GM21447 (cell line): ENCODE measurements around the gene TOMM5.

Experiments
- ATAC-seq: cut with Tn5 transposase; IDR thresholded peaks from one replicate; pipeline ENCODE4 v1.9.1; 2021; ENCODE audit not compliant: unreplicated experiment

Gene TOMM5

DNA sequence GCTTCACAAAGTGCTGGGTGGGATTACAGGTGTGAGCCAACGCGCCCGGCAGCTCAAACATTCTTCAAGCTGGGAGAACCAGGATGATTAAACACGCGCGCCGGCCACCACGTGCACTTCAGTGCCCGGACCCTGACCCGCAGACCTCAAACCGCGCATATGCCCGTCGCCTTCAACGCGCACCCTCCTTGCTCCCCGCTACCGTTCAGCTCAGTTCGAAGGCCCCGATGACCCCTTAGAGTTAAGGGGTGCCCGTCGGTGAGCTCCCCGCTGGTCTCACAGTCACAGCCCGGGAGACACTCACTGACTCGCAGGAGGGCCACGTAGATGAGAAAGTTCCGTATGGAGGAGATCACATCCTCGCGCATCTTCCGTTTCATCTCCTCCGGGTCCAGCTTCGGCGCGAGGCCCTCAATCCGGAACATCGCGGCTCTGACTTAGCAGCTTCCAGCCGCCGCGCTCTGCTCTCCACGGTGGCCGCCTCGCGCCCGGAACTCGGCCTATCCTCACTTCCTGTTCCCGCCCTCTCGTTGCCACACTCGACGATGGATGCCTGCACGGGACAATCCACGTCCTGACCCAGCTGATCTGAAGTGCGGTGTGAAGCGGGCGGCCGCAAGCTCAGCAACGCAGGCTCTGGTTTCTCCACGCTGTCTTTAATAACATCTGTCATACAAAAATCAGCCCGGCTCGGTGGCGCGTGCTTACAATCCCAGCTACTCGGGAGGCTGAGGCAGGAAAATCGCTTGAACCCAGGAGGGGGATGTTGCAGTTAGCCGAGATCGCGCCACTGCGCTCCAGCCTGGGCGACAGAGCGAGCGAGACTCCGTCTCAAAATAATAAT is at the start of gene TOMM5:
TOMM5 (minus strand) TSS at position 490 of the 844 bp plus-strand sequence; CDS start at position 425, 65 bp downstream.
- peak; percentile 82 for ATAC-seq

DNA sequence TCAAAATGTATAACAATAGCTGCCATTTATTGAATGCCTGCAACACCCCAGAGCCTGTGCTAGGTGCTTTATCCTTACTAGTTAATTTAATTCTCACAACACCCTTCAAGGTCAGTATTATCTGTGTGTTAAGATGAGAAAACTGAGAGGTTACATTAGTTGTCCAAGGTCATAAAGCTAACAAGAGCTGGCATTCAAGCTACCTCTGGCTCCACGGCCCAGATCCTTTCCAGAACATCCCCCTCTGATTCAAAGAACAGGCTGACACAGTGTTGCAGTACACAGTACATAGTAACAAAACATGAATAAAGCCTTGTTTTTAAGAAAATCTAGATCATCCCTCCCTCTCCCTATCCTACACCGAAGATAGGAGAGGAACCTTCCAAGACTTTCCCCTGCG is 48.9 kb upstream of the TOMM5 start:
- no peak for ATAC-seq

DNA sequence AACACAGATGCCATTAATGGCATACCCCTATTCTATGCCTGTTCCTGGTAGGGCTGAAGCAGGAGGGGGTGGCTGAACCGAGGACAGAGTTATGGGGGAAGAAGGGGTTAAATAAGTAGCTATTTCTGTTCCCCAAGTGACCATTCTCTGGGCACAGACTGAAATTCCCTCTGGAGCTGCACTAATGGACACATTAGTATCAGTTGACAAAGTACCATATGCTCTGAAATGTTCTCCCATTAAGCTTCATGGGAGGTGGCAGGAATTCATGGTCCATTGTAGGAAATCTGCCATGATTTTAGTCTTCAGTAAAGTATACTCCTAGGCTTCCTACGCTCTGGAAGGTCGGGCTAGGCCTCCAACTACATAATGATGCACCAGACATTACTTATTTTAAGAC is 47.8 kb upstream of the TOMM5 start:
- ATAC-seq = no peak

DNA sequence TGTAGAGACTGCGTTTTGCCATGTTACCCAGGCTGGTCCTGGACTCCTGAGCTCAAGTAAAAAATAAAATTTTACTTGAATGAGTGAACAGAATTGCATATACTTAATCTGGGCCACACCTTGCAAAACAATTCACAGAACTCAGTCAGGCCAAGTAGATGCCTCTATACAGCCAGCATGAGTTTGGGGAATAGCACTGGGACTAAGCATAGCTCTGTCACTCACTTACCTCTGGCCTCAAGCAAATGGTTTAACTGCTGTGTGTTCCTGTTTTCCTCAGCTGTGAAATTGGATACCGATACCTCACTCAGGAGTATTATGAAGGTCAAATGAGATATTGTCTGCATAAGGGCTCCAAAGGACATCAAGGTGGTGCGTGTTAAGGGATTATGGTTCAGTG is 47.4 kb upstream of the TOMM5 start:
- no peak for ATAC-seq

DNA sequence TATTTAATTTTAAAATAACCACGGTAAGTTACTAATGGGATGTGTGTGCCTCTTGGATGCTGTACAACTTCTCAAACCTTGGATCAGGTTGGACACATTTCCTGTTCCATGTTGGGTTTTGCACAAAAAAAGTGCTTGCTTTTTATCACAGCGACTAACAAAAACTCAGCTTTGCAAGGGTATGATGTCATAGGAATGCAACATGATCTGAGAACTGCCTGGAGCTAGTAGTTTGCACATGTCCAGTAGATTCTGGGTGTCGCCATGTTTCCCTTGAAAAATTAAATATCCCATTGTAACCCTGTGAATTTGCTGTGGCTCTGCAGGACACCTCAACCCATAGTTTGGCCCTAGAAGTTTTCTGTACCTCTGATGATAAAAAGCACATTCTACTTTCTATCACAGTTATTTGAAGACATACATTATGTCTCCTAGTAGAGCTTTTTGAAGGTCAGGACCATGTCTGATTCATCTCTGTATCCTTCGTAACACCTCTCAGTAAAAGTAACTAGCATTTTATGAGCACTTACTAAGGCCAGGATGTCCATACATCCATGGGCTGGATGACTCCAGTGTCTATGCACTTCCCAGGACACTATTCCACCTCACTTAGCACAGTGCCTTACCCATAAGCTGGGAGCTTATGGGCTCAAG is 46.8 kb upstream of the TOMM5 start:
- ATAC-seq = no peak

DNA sequence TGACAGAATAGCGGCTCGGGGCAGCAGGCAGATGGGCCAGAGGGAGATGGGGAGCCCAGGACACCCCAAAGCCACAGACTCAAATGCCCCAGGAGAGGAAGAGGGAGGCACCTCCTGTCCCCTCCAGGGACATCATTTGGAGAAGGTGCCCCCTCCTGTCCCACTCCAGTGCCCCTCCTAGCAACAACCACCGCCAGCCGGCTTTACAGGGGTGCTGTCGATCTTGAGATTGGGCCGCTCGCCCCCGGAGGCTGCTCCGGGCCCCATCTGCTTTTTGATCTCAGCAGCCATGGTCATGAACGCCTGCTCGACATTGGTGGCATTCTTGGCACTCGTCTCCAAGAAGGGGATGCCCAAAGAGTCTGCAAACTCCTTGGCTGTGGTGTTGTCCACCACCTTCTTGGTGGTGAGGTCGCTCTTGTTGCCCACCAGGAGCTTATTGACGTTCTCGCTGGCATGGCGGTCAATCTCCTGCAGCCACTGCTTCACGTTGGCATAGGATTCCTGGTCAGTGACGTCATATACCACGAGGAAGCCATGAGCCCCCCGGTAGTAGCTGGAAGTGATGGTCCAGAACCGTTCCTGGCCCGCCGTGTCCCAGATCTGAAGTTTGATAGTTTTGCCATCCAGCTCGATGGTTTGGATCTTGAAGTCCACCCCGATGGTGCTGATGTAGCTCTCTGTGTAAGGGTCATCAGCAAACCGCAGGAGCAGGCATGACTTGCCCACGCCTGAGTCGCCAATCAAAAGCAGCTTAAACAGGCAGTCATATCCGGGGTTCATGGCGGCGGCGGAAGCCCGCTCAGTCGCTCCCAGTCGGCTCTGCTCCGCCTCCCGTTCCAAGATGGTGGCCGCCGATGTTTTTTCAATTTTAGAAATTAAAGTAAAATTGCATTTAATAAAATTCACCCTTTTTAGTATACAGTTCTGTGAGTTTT is 44.4 kb upstream of the TOMM5 start:
- ATAC-seq = no peak

DNA sequence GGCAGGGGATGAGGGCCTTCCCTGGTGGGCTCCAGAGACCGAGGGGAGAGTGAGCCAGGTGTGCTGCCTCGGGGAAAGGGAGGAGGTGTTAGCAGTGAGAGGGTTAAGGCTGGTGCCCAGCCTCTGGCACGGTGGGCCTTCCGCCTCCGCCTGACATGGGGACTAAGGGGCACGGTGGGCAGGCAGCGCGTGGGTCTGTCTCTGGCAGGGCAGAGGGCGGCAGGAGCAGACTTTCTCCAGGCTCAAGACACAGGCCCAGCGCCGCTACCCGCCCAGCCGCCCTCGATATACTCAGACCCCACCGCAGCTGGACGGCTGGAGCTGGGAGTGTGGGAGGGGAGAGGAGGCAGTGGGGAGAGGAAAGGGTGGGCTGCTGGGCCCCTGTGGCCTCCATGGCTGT is 43.4 kb upstream of the TOMM5 start:
- no peak for ATAC-seq

DNA sequence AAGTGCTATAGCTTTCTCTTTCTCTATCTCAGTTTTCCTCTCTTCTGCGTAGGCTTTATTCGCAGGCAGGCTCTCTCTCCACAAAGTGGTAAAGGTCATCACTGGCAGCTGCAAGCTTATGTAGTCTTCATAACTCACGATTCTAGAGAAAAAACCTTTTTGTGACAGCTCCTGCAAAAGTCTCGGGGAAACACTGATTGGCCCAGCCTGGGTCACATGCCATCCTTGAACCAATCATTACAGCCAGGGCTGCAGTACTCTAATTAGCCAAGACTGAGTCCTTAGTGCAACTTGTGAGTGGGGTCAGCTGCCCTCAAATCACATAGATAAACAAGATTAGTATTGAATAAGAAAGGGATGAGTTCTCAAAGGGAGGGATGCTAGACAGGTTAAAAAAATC is 40.1 kb upstream of the TOMM5 start:
- no peak for ATAC-seq

DNA sequence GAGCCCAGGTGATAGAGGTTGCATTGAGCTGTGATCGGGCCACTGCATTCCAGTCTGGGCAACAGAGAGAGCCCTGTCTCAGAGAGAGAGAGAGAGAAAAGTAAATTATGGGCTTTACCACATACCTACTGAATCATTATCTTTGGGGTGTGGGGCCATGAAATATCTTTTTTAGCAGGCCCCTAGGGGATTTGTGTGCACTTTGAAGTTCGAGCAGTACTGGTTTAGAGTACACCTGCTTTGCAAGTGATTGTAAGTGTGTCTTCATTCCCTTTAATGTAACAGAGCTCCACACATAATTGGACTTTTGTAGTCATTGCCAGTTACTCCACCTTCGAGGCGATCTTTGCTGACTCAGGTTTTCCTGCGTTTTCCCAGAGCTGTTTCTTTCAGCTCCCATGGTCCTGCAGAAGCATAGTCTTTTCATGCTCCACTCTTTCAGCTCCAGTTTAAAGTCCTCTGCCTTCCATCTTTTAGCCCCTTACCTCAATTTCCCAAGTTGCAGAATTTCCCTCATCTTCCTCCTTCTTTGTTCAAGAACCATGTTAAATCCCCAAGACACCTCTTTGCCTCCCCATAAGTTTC is 34.4 kb upstream of the TOMM5 start:
- ATAC-seq = no peak

DNA sequence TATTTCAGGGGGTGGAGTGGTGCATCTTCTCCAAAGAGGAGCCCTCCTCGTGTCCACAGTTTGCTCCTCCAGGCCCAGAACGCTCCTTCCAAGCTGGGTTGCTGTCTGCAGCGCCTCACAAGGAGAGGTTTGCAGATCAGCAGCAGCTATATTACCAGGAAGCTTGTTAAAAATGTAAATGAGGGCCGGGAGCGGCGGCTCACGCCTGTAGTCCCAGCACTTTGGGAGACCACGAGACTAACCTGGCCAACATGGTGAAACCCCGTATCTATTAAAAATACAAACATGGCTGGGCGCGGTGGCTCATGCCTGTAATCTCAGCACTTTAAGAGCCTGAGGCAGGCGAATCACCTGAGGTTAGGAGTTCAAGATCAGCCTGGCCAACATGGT is 33.4 kb upstream of the TOMM5 start:
- ATAC-seq = no peak

DNA sequence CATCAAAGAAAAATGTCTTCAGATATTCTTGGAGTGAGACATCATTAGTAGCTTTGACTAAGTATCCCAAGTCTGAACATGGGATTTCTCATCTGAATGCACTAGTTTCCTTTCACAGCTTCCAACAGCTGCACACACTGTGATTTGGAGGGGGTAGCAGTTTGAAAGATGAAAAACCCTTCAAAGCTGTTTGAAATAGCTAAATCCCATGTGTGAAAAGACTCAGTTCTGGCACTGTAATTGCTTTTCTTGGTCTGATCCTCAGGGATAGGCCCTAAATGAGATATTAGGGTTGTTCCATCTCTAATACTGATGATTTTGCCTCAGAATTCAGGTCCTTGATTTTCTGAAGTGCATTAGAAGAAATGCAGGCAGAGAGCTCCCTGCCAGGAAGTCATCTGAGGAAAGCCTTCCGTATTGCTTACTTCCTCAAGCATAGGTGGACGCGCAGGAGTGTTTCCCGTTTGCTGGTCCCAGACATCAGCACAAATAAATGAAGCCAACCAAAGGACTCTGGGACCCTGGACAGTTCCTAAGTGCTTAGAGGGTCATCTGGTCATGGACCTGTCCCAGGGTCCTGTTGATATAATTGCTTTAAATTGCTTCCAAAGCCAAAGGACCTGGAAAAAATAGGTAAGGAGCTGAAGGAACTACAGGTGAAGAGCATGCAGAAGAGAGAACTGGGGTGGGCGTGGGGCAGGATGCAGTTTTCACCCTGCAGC is 32.8 kb upstream of the TOMM5 start:
- ATAC-seq = no peak

DNA sequence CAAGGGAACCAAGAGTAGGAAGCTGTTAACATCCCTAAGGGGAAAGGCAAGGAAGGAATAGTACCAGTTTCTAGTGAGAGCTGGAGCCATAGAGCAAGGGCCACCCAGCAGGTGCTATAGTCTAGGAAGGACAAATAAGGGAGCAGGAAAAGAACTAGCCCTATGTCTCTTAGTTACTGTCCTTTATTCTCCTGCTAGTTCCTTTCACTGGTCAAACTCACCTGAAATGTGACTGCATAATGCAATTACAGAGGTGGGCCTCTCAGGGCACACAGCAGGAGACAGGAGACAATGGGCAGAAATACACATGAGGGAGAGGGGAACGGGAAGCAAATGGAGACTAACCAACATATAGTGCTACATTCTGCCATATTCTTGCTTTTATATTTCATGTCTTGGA is 31.7 kb upstream of the TOMM5 start:
- no peak for ATAC-seq

DNA sequence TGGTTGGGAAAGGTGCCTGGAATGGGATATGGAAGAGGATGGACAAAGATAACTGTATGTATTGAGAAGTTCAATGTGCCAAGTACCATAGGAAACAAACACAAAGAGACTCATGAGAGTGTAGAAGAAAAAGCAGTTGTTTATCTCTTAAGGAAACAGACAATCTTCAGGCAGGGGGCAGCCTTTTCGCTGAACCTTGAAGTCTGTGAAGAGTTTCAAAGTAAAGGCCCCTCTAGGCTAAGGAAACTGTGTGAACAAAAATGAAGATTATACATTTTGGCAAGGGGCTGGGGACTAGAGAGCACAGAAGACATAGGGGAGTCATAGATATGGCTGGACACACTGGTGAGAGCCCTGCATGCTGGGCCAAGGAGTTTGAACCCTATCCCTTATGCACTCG is 30.9 kb upstream of the TOMM5 start:
- ATAC-seq = no peak

DNA sequence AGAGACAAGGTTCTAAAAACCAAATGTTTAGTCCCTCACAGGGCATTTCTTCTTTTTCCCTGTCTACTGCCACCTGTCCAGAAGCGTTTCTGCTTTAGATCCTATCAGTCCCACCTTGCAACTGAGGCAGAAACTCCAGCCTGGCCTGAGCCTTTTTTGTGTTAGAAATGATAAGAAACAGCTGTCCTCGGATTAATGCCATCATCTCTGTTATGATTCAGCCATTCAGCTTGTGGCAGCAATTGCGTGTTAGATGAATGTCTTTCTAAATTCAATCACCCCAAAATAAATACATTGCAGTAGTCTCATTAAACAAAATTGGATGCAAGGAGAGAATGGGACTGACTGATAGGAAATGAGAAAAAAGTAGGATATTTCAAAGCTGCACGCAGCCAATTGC is 30.1 kb upstream of the TOMM5 start:
- no peak for ATAC-seq

DNA sequence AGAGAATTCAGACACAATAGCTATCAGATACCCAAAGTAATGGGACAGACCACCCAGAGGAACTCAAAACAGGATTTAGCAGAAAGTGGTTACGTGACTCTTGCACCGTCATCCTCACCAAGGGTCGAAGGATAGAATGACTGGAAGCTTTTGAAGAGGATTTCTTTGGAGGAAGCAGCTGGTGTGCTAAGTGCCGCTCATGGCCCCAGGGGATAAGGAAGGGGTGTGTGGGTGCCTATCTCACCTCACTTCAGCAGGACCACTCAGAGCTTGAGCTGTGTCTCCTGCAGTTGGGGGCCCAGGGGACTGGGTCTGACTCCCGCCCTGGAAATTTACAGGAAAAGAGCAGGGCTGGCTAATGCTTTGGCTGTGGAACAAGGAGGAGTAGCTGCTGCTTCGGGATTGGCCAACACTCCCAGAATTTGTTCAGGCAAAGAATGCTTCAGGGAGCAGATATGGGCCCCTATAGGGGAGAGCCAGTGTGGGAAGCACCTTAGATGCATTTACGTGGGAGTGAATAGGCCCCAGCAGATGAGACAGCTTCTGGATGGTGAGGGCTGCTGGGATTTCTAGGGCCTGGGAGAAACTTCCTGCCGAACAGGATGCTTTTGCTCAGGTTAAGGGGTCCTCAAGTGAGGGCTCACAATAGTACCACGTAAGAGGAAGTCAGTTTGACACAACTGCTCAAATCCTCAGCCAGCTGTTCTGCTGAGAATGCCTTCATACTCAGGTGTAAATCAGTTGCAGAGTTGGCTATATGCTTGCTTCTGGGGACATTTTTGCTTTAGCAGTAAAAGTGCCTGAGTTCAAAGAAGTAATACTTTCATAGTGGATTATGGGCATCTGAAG is 29.1 kb upstream of the TOMM5 start:
- no peak for ATAC-seq

DNA sequence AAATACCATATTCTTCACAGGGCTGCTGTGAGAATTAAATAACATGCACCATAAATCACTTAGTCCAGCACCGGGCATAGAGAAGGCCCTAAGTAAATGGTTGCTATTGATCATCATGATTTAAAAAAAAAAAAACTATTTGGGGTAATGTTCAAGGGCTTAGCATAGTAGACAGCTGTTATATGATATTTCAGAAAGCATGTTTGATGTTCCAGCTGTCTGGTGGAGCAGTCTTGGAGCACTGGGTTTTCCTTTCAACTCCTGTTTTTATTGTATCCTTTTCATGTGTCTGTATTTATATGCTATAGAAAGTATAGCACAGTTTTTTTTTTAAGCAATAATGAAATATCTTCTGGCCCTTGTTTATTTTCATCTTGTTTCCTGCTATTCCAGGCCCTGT is 28.0 kb upstream of the TOMM5 start:
- ATAC-seq = no peak

DNA sequence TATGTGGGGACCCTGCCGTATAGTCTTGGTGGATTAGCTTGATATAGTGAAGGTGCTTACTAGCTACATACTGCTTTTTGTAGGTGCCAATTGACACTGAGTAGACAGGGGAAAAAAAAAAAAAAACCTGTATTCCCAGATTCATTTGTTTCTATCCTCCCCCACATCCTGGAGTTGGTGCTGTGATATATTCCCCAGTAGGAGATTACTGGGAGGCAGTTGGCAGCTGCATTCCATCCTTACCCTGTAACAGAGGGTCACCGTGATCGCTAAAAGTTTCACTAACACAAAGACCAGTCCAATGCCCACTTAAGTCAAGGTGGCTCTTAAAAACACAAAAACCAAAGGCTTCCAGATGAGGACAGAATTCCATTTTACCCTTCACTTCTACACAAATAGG is 27.4 kb upstream of the TOMM5 start:
- ATAC-seq = no peak

DNA sequence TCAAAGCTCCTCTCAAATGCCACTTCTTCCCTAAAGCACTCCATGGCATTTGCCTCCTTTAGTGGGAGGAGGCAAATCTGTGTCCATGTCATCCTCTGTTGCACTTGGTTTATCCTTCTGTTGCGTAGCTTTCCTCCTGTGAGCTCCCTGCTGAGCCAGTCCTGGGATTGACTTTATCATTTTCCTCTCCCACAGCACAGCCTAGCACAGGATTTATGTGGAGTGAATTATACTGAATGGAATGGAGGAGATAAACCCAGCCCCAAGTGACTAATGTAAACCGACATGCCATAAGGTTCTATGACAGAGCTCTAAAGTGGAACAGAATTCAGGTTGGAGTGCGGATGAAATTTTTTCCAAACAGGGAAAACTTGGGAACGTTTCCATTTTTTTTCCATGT is 26.4 kb upstream of the TOMM5 start:
- no peak for ATAC-seq

DNA sequence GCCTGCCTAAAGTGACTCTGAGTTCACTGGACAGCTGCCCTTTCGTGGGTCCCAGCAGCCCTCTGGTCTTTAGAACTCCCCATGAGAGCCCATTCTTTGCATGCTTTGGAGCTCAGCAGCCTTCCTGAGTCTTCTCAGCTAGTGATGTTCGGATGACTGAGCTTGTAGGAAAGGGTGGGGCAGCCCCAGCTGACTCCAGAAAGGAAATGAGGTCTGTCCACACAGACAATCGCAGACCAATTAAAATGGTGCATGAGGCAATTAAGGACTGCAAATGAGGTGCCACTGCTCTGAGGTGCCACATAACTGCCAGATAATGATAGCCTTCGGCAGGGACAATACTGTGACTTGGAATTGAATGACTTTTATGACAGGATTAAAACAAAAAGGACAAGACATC is 25.4 kb upstream of the TOMM5 start:
- no peak for ATAC-seq

DNA sequence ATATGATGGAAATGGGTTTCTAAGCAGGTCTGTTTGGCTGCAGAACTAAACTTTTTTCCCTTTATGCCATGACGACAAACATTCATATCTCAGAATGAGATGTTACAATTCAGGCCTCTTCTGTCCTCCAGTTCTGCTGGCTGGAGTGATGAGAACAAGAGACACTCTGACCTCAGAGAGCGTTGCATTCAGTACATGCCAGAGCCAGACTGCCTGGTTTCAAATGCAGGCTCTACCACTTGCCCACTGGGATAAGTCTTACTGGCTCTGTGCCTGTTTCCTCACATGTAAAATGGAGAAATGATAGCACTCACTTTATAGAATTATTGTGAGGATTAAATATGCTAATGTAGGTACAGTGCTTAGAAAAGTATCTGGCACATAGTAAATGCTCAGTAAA is 24.8 kb upstream of the TOMM5 start:
- ATAC-seq = no peak
